B cell (primary cell): ENCODE results near the gene LIN54. TPM values are rescaled to one million over a fixed set of nuclear protein-coding genes. Genes with fewer than 3 reads are reported as not detected.
A peak's percentile ranks its signal among the peaks of the same experiment; 100 is the strongest.

Experiments used
- ATAC-seq: fragments of 200-7000 bp; cut with Tn5 transposase; one replicate; pipeline ENCODE4 v1.10.0; 2021; ENCODE audit warnings: low read depth, mild to moderate bottlenecking, moderate number of reproducible peaks, moderate library complexity
- CTCF ChIA-PET: fragments of 350-600 bp; sonication (Branson Sonifier 250); formaldehyde crosslinking; loops from one replicate; lab custom pipeline; 2021; ENCODE audit warnings: antibody characterized with exemption, inconsistent platforms; lab: Charles Lee
- POLR2A ChIA-PET: fragments of 350-600 bp; sonication (Branson Sonifier 250); formaldehyde crosslinking; loops from one replicate; lab custom pipeline; 2021; ENCODE audit warnings: antibody characterized with exemption; lab: Charles Lee
- DNase-seq: peaks from one replicate; pipeline ENCODE4 v3.0.0; 2013
- H2AFZ ChIP-seq: 2 replicates; pipeline ENCODE4 v1.6.1; 2012; ENCODE audit warnings: mild to moderate bottlenecking, low read depth, low read length; ENCODE audit not compliant: insufficient read depth, poor library complexity, severe bottlenecking
- H3K27ac ChIP-seq, 2 donors: 1 replicate in 1 of 2; 2 replicates in 1 of 2; pipeline ENCODE4 v1.5.1; 2012 to 2013; ENCODE audit warnings: low read length in 2 of 2, mild to moderate bottlenecking in 2 of 2, moderate library complexity in 1 of 2
- H3K27me3 ChIP-seq, 4 experiments: fragments of 200-600 bp in 1 of 4; sonication (generic) in 1 of 4; replicated peaks in 1 of 4; 1 replicate in 2 of 4; 2 replicates in 2 of 4; pipeline versions ENCODE4 v1.6.1 to v1.7.0; 2013 to 2016; ENCODE audit warnings: low read length in 3 of 4, mild to moderate bottlenecking in 2 of 4, mixed read lengths in 1 of 4, moderate library complexity in 1 of 4; ENCODE audit not compliant: insufficient read depth in 4 of 4, control insufficient read depth in 3 of 4; ENCODE audit errors: control extremely low read depth in 1 of 4
- H3K36me3 ChIP-seq, 2 experiments: replicated peaks in 1 of 2; 1 replicate in 1 of 2; 2 replicates in 1 of 2; pipeline versions ENCODE4 v1.6.1 to v1.7.1; 2013; ENCODE audit warnings: low read length in 1 of 2; ENCODE audit not compliant: insufficient read depth in 2 of 2, control insufficient read depth in 1 of 2; ENCODE audit errors: control extremely low read depth in 1 of 2, extremely low read depth in 1 of 2
- H3K4me1 ChIP-seq, 2 donors: fragments of 200-600 bp in 1 of 2; sonication (generic) in 1 of 2; 1 replicate in 1 of 2; 2 replicates in 1 of 2; pipeline versions ENCODE4 v1.5.1 to v1.6.1; 2013 to 2017; ENCODE audit warnings: low read length in 2 of 2; ENCODE audit not compliant: control insufficient read depth in 2 of 2, insufficient read depth in 2 of 2
- H3K4me2 ChIP-seq: replicated peaks from 2 replicates; pipeline ENCODE3; 2012; ENCODE audit warnings: mild to moderate bottlenecking, low read depth, low read length; ENCODE audit not compliant: poor library complexity, severe bottlenecking
- H3K4me3 ChIP-seq, 5 experiments: fragments of 200-600 bp in 1 of 5; sonication (generic) in 1 of 5; 1 replicate in 3 of 5; 2 replicates in 2 of 5; pipeline versions ENCODE4 v1.5.1 to v1.7.0; 2011 to 2016; ENCODE audit warnings: low read length in 4 of 5, mild to moderate bottlenecking in 4 of 5, low read depth in 2 of 5, control low read depth in 1 of 5, moderate library complexity in 1 of 5; ENCODE audit not compliant: insufficient read depth in 1 of 5; ENCODE audit errors: control extremely low read depth in 1 of 5, extremely low read depth in 1 of 5
- H3K79me2 ChIP-seq: fragments of 200-600 bp; sonication (generic); one replicate; pipeline ENCODE4 v1.6.0; 2016; ENCODE audit warnings: low read length; ENCODE audit not compliant: control insufficient read depth, insufficient read depth
- H3K9ac ChIP-seq: fragments of 200-600 bp; sonication (generic); 2 replicates; pipeline ENCODE4 v1.6.1; 2017; ENCODE audit warnings: mild to moderate bottlenecking, low read length, moderate library complexity
- H3K9me3 ChIP-seq, 3 donors: one replicate each; pipeline versions ENCODE4 v1.6.1 to v1.7.1; 2013; ENCODE audit warnings: low read length in 2 of 3; ENCODE audit not compliant: control insufficient read depth in 2 of 3, insufficient read depth in 1 of 3; ENCODE audit errors: control extremely low read depth in 1 of 3
- H4K20me1 ChIP-seq: 2 replicates; pipeline ENCODE4 v1.6.0; 2012; ENCODE audit warnings: mild to moderate bottlenecking, low read length; ENCODE audit not compliant: insufficient read depth, control insufficient read depth, poor library complexity, severe bottlenecking
- H3K27ac Mint-ChIP-seq: one replicate; pipeline ENCODE4 v1.8.0; 2021; ENCODE audit warnings: mixed read lengths
- H3K27me3 Mint-ChIP-seq: one replicate; pipeline ENCODE4 v1.8.0; 2021; ENCODE audit warnings: mixed read lengths
- H3K4me1 Mint-ChIP-seq: one replicate; pipeline ENCODE4 v1.8.0; 2021; ENCODE audit warnings: mixed read lengths
- H3K4me3 Mint-ChIP-seq: one replicate; pipeline ENCODE4 v1.8.0; 2021; ENCODE audit warnings: mixed read lengths
- H3K9me3 Mint-ChIP-seq: one replicate; pipeline ENCODE4 v1.8.0; 2022; ENCODE audit warnings: mixed read lengths; ENCODE audit not compliant: insufficient read depth
- EZH2 ChIP-seq: IDR thresholded peaks from 2 replicates; pipeline ENCODE4 v1.6.1; 2012; ENCODE audit warnings: borderline replicate concordance, low read depth, mild to moderate bottlenecking, moderate library complexity, low read length; ENCODE audit not compliant: insufficient read depth, poor library complexity, severe bottlenecking
- whole genome bisulfite sequencing: methylation state at CpG from one replicate; pipeline ENCODE4 v1.1.5; 2013; ENCODE audit warnings: missing lambda C conversion rate; ENCODE audit not compliant: insufficient coverage; 5-methylcytosine and 5-hydroxymethylcytosine counted together
- intact Hi-C: fragments of 100-400 bp; cut with micrococcal nuclease; formaldehyde crosslinking; loops from one replicate; pipeline ENCODE4 v1.10.0; 2022
- polyA plus RNA-seq: library from polyadenylated mRNA; depleted of rRNA; stranded (reverse); fragments of >200 nt; gene quantifications from 2 replicates; pipeline ENCODE4 v1.2.3, GENCODE V29; 2012
- total RNA-seq, 2 donors: library from RNA; stranded (reverse); fragments of 120-200 nt in 1 of 2; gene quantifications; 1 replicate in 1 of 2; 2 replicates in 1 of 2; pipeline versions ENCODE4 v1.2.3 to v1.2.4, GENCODE V29; 2013 to 2022
- TF ChIP-seq, protein P1 (sequence below): fragments of 200-600 bp; IDR thresholded peaks from one replicate; pipeline ENCODE4 v1.8.0; 2022; ENCODE audit warnings: antibody characterized with exemption, mild to moderate bottlenecking

Gene LIN54
- total and polyA plus RNA-seq, 2 donors (not counting 1 experiment from before 2014, with no cell fraction given) = 3.8 to 19.2 TPM

GRCh38 chr4:83029688-83030087, 19.1 kb upstream of the LIN54 start:
- TF ChIP-seq, protein P1, sequence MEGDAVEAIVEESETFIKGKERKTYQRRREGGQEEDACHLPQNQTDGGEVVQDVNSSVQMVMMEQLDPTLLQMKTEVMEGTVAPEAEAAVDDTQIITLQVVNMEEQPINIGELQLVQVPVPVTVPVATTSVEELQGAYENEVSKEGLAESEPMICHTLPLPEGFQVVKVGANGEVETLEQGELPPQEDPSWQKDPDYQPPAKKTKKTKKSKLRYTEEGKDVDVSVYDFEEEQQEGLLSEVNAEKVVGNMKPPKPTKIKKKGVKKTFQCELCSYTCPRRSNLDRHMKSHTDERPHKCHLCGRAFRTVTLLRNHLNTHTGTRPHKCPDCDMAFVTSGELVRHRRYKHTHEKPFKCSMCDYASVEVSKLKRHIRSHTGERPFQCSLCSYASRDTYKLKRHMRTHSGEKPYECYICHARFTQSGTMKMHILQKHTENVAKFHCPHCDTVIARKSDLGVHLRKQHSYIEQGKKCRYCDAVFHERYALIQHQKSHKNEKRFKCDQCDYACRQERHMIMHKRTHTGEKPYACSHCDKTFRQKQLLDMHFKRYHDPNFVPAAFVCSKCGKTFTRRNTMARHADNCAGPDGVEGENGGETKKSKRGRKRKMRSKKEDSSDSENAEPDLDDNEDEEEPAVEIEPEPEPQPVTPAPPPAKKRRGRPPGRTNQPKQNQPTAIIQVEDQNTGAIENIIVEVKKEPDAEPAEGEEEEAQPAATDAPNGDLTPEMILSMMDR = no peak
- TF ChIP-seq EZH2 = no peak
- no peak overlapping the region for H3K4me2 ChIP-seq
- no peak for ATAC-seq

DNA sequence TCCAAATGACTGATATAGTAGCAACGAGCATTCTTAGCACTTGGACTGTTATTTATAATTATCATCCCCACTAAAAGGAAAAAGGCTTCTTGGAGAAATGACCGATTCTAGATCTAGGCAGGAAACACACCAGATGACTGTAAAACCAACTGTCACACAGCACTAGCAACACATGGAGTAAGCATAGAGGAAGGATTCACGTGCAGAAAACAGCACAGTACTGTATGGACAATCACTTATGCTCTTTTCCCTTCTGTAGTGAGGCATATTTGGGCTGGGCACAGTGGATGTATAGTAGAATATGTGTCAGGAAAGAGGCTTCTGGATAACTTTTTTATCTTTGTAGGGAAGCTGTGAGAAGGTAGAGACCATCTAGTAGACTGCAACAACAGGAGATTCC, 18.4 kb upstream of the LIN54 start:
- ATAC-seq (no peak), DNase-seq (no peak)
- Histone ChIP-seq H3K4me2 (no peak overlapping the region), H3K4me1 (peaks cover 8 to 10% of the 10 kb centered on the region in 2 donors), H4K20me1 (no peaks in the 10 kb centered on the region), H3K9ac (no peak overlapping the region), H3K4me3 (no peak overlapping the region), H3K36me3 (no peaks in the 10 kb centered on the region), H3K27ac (no peak overlapping the region), H3K79me2 (no peaks in the 10 kb centered on the region), H2AFZ (peak overlapping the region; percentile 17), H3K27me3 (no peaks in the 10 kb centered on the region), H3K9me3 (peaks cover 0 to 20% (median 2%) of the 10 kb centered on the region in 3 donors)
- no peak overlapping the region for H3K4me3 Mint-ChIP-seq
- peaks cover 10% of the 10 kb centered on the region for H3K4me1 Mint-ChIP-seq
- no peak for TF ChIP-seq EZH2
- TF ChIP-seq, protein P1 = no peak
- no peaks in the 10 kb centered on the region for H3K27me3 Mint-ChIP-seq
- ChIA-PET POLR2A (no interaction called here), CTCF (no interaction called here)
- no peak overlapping the region for H3K27ac Mint-ChIP-seq
- H3K9me3 Mint-ChIP-seq = no peaks in the 10 kb centered on the region
- intact Hi-C loops = no loop called here
- no CpG with 5 or more reads among the region's 3 CpGs for WGBS

More at GRCh38 chr4:83029688-83030087, 19.1 kb upstream of the LIN54 start:
- Mint-ChIP-seq H3K4me3 (no peak overlapping the region), H3K9me3 (no peaks in the 10 kb centered on the region), H3K27ac (no peak overlapping the region), H3K27me3 (no peaks in the 10 kb centered on the region), H3K4me1 (peaks cover 13% of the 10 kb centered on the region)
- intact Hi-C loops = no loop called here
- H3K36me3 ChIP-seq = no peaks in the 10 kb centered on the region
- H3K27me3 ChIP-seq = no peaks in the 10 kb centered on the region
- DNase-seq = no peak
- POLR2A ChIA-PET = interaction anchor here (1.4 kb wide), 1 partner anchor 17 kb away, joined by 5 read pairs; no protein-coding TSS in a partner anchor
- no peak overlapping the region for H2AFZ ChIP-seq
- WGBS = no CpG with 5 or more reads among the region's 1 CpG
- CTCF ChIA-PET = interaction anchor here (1.7 kb wide), 1 partner anchor 231 kb away, joined by 4 read pairs; no protein-coding TSS in a partner anchor
- no peaks in the 10 kb centered on the region for H4K20me1 ChIP-seq
- no peak overlapping the region for H3K27ac ChIP-seq
- peaks cover 8 to 10% of the 10 kb centered on the region in 2 donors for H3K4me1 ChIP-seq
- H3K9me3 ChIP-seq = peaks cover 0 to 17% (median 2%) of the 10 kb centered on the region in 3 donors
- no peaks in the 10 kb centered on the region for H3K79me2 ChIP-seq
- H3K4me3 ChIP-seq = no peak overlapping the region
- no peak overlapping the region for H3K9ac ChIP-seq
